SK-N-SH (cell line): ENCODE data around the gene SLC25A17.

ENCODE experiments used
- MAX ChIP-seq: IDR thresholded peaks from 2 replicates; pipeline ENCODE4 v1.4.0; 2012; ENCODE audit warnings: low read depth
- RAD21 ChIP-seq: IDR thresholded peaks from 2 replicates; pipeline ENCODE4 v1.6.1; 2012; ENCODE audit warnings: mild to moderate bottlenecking, low read length
- SIN3A ChIP-seq: IDR thresholded peaks from 2 replicates; pipeline ENCODE4 v1.6.1; 2012; ENCODE audit warnings: low read depth, mild to moderate bottlenecking, low read length, moderate library complexity, borderline replicate concordance

- TF ChIP-seq SIN3A (no peak), MAX (no peak), RAD21 (no peak)
Measured at GRCh38 chr22:40834619-40835018, 15.5 kb upstream of the SLC25A17 start.
